Stimulated activated CD4-positive, alpha-beta T cell treated with anti-CD3 and anti-CD28 coated beads, Interleukin-1b, Interleukin-23, amount 100 ng/mL, for 48 hours (primary cell): ENCODE measurements around the gene KCNMA1.
"Not testable (repeated sequence)": the region's sequence is repeated elsewhere in the genome, so short reads cannot be mapped to it uniquely, and the experiment has no call there.

Experiments used
- DNase-seq: peaks from one replicate; pipeline ENCODE4 v3.0.0-alpha.2; 2020

Gene KCNMA1

DNA sequence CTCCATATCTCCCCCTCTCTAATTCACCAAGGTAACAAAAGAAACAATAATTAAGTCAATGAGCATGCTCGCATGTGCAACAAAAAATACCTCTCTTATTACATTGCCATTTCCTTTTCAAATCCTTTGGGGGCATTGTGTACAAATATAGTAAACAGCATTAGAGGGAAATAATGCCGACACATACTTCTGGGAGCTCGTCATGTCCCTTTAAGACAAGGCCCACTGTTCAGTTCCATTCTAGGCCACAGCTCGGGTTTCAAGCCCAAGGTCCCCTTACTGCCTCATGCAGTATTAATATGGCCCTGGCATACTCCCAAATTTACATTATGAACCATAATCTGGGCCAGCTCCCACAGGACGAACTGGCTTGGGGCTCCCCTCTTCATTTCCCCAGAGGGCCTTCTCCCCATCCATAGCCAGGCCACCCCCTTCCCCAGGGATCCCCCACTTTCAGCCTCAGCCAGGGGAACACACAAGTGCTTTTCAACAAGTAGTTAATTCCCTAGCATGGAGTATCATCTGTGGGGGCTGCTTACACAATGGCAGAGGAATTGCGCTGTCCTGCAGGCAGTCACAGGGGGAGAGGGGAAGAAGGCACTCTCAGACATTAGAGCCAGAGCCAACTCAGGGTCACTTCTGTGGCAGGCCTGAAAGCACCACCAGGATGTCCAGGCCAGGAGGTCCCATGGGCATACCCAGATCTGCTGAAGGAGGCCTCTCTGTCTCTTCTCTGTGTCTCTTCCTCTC is 110.6 kb downstream of the KCNMA1 start:
- DNase-seq, result no peak

DNA sequence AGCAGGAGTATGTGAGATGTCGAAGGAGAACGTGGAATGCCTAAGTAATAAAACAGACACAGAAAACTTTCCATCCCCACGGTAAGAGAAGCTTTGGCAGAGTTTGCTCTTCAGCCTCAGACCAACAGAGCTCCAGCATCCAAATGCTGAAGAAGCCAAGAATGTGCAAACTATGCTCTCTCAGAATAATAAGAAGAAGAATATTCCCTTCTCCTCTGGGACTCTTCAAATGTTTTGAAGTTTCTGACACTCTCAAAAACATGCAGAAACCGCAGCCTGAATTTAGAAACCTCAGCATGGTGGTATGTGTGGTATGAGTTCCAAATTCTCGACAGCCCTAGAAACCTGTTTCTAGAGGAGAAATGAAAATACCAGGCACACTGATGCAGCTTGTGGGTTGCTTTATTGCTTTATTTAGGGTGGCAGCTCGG is 113.3 kb downstream of the KCNMA1 start:
- DNase-seq, result no peak

DNA sequence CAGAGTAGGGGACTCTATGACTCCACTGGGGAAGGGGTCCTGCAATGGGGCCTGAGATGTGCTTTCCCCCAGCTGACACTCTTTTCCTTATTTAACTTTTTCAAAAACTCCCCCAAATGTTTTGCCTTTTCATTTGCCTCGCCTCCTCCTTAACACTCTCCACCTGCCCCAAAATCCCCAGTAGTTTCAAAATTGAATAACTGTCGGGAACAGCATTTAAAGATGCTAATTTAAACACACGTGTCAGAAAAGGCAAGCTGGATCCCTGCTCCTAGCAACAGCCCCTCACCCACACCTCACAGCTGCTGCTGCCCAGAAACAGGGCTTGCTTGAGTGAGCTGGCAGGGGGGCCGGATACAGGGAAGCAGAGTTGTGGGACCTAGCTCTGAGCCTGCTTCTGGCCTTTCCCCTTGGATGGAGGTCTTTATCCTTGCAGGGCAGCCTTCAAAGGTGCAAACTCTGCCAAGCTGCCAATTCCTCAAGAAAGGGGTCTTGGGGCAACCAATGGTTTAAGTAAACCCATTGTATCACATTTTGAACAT is 115.3 kb downstream of the KCNMA1 start:
- no peak for DNase-seq

DNA sequence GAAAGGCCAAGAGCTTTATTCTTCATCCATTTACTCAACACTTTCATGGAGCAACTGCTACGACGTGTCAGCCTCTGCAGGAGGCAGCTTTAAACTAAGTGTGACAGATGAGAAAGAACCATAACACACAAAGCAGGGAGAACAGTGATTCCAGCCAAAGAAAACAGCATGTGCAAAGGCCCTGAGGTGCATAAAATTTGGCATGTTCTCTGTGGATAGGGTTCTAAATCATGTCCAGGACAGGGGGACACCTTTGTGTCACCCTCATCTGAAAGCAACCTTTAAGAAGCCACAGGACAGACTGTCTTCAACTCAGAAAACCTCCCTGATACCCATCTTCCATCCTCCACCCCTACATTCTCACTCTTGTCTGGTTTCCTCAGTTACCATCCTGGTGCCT is 116.6 kb downstream of the KCNMA1 start:
- no peak for DNase-seq

DNA sequence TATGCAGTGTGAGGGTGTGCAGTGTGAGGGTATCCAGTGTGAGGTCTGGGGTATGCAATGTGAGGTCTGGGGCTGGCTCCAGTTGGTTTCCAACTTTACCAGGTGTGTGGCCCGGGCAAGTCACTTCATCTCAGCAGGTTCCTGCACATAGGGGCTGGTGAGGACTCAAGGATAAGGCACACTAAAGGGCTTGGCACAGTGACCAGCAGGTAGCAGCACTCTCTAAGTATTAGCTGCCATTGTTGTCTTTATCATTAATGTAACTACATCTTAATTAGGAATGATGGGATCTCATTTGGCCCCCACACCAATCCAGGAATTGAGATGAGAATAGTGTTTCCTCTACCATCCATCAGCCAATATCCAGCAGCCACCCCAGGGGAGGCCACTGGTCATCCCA is 117.3 kb downstream of the KCNMA1 start:
- DNase-seq, result no peak

DNA sequence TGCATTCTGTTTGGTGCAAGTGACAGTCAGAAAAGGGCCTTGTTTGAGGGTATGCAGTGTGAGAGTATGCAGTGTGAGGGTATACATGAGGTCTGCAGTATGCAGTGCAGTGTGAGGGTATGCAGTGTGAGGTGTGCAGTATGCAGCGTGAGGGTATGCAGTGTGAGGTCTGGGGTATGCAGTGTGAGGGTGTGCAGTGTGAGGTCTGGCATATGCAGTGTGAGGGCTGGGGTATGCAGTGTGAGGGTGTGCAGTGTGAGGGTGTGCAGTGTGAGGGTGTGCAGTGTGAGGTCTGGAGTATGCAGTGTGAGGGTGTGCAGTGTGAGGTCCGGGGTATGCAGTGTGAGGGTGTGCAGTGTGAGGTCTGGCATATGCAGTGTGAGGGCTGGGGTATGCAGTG is 117.8 kb downstream of the KCNMA1 start:
- not testable (repeated sequence) for DNase-seq

DNA sequence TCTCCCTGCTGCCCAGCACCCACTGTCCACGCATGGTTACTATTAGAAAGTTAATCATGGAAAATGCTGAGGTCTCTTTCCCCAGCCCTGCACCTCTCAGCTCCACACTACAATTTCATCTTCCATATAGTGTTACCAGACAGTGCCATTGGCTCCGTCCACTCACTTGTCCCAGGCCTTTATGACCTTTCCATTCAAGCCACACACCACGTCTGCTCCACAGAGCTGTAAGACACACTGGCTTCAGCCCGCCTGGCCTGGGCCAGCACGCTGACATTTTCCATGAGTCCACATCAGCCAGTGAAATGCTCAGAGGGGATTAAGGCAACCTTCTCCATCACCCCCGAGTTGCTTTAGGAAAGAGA is 118.7 kb downstream of the KCNMA1 start:
- no peak for DNase-seq

DNA sequence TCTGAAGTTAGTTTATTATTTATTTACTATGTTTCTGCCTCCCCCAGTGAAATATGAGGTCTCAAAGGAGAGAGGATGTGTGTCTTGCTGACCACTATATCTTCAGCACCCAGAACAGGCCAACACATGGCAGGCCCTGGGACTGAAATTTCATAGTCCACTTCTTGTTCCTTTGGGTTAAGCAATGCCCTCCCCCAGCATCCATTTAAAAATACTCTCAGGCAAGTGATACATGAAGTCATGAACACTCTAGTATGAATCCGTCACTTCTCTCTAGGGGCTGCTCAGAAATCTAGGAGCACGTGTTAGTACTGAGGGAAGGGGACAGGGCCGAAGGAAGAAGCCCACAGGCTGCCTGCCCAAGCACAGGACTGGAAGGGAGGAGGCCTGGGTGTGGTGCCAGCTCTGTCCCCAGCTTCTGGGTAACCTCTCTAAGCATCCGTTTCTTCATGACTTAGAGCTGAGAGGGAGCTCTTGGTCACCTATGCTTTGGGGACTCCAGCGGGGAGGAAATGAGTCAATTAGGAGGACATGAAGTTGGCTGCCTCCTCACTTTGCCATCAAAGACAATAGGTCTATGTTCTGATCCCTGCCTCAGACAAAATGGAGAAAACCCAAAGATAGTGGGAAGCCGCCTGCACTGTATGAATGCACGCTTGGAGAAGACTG is 119.2 kb downstream of the KCNMA1 start:
- DNase-seq, result no peak

DNA sequence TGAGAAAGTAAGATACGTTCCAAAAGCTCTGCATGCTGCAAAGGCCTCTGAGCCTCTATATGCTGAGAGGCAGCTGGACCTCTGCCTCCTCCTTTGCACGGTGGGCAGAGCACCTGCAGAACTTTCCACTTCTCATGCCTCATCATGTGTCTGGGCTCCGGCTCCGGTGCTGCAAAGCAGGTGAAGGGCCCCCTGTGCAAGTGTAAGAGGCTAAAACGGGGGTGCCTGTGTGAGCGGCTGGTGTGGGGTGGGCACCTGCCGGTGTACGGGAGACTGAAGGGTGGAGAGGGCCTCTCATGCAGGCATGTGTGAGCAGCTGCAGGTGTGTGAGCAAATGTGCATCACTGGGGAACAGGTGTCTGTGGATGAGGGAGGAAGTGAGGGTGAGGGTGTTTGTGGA is 121.0 kb downstream of the KCNMA1 start:
- DNase-seq, result no peak

DNA sequence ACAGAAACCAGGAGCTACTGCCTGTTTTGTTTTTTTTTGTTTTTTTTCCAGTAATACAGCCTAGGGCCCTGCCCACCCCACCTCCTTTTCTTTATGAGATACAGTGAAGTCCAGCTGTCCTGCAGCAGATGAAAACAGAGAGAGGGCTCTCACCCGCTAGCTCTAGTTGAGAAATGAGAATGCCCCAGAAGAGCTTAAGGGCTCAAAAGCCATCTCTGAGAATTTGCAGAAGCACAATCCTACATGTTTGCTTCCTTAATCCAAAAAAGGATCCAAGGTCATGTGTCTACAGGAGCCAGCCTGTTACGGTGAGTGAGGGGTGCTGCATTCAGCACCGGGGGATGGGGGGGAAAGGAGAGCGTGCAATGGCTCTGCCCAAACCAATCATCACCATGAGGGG is 122.7 kb downstream of the KCNMA1 start:
- no peak for DNase-seq

DNA sequence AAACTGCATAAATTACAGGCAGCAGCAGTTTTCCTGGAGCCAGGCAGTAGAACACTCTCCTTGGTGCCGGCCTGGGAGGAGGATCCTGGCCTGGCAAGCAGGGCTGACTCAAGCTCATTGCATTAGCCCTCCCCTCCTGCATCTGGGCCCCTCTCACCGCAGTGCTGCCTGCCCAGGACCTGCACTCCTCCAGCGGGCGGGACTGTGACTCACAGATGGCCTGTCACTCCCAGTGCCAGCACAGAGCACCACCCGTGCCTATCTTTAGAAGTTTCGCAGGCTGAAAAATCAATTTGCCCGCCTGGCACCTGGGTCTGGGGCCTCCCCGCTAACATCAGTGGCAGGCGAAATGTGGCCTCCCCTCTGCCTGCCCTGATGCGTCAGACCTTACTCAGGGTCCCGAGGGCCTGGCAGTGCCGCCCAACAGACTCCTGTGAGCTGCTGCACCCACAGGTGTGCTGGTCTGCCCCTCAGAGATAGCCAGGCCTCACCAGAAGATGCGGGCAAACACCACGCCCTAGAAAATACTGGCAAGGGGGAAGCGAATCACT is 123.8 kb downstream of the KCNMA1 start:
- no peak for DNase-seq

DNA sequence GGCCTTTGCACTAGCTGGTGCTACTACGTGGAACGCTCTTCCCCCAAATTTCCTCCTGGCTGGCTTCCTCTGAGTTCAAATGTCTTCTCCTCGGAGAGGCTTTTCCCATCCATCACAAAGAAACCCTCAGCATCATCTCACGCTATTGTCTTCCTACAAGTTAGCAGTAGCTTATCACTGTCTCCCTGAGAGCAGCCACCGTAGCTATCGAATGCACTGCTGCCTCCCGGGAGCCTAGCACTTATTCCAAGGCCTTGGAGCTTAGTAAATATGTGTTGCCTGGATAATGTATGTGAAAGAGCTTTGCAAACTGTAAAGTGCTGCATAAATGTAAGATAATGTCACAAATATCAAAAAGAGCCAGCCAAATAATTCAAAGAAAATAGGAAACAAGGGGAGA is 124.4 kb downstream of the KCNMA1 start:
- no peak for DNase-seq

DNA sequence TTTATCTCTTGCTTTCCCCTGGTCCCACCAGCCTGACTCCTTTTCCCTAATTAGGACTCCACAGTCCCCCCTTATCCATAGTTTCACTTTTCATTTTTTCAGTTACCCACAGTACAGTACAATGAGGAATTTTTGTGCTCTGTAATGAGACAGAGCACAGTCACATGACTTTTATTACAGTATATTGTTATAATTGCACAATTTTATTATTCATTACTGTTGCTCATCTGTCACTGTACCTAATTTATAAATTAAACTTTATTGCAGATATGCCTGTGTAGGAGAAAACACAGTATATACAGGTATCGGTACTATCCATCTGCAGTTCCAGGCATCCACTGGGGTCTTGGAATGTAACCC is 125.4 kb downstream of the KCNMA1 start:
- DNase-seq, result no peak

DNA sequence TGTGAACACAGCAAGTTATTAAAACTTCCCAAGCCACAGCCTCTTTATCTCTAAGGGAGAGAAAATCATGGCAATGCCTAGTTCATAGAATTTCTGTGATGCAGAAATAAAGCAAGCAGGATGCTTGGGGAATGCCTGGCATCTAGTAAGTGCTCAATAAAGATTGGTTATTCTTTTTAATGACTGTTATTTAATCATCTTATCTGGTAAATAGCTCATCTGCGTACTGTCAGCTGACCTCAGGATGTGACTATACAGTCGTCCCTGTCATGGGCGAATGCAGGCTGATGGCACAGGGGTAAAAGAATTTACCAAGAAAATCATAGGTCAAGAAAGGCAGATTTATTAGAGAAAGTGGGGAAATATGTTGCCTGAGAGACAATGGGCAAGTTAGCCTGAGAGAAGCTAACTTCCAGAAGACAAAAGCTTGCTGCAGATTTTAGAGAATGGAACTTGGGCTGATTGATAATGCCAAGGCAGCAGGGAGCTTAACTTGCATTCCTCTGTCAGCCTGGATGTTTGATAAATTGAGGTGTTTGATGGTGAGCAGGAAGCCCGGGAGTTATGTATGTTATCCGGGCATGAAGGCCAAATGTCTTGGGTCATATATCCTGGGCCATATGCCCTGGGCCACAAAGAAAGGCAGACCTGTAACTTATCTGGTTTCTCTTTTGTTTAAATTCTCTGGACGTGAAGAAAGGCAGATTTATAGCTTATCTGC is 126.0 kb downstream of the KCNMA1 start:
- no peak for DNase-seq

DNA sequence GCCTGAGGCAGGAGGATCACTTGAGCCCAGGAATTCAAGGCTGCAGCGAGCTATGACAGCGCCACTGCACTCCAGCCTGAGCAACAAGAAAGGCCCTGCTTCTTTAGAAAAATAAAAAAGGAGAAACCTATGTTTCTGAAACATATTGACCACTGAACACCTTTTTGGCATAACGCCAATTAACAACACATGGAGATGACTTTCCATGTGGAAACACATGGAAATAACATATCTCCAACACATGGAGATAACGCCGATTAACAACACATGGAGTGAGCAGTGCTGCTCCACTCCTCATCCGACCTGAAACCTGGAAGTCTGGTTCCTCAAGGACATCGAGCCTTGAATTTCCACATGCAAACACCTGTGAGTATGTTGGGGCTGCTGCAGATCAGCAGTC is 126.9 kb downstream of the KCNMA1 start:
- DNase-seq, result no peak

DNA sequence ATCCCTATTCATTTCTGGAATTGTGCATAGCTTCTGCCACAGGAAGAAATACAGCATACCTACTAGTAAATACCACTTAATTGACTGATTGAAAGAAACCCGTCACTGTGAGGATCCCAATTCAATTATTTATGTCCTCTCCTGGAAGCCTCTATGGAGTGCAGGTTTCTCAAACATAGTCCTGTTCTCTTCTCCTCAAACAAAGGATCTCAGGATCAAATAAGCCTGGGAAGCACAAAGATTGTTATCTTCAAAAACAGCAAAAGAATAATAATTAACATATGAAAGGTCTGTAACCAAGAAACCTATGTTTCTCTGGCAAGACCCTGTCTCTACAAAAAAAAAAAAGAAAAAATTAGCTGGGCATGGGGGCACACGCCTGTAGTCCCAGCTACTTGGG is 127.3 kb downstream of the KCNMA1 start:
- no peak for DNase-seq

DNA sequence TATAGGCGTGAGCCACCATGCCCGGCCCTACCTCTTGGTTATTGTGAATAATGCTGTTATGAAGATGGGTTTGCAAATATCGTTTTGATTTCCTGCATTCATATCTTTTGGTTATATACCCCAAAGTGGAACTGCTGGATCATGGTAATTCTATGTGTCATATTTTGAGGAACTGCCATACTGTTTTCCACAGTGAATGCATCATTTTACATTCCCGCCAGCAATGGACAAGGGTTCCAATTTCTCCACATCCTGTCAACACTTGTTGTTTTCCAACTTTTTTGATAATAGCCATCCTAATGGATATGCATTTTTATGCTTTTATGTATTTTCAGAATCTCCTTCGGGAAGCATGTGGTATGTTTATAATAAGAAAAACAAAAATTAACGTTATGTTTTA is 128.2 kb downstream of the KCNMA1 start:
- no peak for DNase-seq

DNA sequence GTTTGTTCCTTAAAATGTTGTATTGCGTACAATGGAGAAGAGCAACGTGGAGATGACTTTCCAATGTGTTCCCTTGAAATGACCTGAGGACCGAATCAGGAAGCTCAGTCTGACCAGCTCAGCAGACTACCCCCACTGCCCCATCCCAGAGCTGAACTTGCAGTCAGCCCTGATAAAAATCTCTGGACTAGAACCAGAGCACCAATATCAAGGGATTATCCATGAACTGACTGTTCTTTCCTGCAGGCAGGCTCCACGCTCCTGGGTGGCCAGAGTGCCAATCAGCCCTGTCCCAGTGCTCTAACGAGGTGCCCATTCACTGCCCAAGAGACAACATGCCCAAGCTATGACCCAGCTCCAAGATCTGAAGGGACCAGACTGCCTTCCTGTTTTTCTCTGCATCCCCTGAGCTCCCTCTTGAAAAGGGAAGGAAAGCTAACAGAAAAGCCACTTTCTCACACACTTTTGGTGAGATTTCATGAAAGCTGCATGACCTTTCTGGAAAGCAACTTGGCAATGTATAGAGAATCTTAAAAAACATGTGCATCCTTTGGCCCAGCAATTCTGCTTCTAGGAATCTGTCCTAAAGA is 130.2 kb downstream of the KCNMA1 start:
- no peak for DNase-seq

DNA sequence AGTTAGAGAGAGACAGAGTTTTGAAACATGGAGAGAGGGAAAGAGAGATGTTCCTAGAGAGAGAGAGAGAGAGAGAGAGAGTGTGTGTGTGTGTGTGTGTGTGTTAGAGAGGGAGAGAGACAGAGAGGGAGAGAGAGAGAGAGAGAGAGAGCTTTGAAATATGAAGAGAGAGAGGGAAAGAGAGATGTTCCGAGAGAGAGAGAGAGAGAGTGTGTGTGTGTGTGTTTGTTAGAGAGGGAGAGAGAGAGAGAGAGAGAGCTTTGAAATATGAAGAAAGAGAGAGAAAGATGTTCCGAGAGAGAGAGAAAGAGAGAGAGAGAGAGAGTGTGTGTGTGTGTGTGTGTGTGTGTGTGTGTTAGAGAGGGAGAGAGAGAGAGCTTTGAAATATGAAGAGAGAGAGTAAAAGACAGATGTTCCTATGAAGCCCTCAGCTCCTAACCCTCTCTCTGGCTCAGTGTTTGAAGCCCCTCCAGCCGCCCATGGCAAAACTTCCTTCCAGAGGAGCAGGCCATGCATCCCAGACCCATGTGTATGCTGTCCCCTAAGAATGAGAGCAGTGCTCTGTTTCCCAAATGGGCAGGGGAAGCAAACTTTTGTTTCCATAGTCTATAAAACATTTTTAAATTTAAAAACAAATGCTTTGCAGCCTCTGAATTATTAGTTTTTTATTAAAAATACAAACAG is 130.9 kb downstream of the KCNMA1 start:
- DNase-seq, result no peak

DNA sequence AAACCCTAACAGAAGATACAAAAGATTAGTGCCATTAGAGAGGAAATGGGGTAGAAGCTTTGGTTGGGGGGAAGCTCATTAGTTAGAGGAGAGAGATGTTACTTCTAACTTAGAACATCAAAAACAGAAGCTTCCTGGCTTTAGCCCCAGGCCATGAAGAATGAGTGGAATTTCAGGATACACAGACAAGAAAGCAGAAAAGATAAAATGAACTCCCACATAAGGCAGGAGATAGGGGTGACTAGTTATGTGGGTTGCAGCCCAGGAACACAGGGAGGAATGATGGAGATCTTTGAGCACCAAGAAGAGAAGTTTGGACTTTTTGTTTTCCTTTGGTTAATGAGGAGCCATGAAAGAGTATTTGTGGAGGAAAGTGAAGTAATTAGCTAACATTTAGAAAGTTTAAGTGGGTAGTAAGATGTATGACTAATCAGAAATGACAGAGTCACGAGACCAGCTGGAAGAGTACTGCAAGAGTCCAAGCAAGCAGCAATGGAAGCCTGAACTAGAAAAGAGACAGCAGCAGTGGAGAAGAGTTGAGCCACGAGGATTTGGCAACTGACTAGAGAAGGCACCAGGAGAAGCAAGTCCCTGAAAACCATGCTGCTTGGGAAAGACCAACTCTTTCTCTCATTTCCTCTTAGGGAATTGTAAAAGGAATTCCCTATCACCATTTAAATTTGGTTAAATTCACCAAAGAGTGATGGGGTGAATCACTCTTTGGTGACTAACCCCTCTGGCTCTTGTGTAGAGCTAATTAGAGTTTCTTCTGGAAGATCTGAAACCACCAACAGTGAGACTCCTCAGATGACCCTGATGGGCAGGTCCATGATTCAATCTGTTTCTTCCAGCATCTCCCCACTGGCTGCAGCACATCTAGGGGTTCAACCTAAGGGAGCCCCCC is 131.9 kb downstream of the KCNMA1 start:
- DNase-seq, result no peak

DNA sequence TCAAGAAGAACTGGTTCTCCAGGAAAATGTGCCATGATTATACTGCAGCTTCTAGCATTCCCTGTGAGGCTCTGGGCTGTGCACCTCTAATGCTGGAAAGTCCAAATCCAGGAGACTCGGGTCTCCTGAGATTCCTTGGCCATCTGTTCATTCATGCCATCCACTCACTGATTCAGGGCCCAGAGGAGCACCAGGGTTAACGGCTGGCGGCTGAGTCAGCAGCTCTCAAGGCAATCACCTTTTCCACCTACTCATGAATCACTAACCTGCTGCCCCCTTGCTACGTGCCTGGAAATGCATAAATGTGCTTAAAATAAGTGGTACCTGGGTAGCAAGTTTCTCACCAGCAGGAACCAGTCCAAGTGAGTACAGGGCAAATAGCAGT is 132.7 kb downstream of the KCNMA1 start:
- DNase-seq, result no peak
